H1 (cell line): ENCODE measurements around the gene TMUB1. TPM values are rescaled to one million over a fixed set of nuclear protein-coding genes. Genes with fewer than 3 reads are reported as not detected.

Experiments
- BACH1 ChIP-seq: IDR thresholded peaks from 2 replicates; pipeline ENCODE4 v1.6.1; 2012; ENCODE audit warnings: low read length, improper control_type of control experiment
- BRCA1 ChIP-seq: IDR thresholded peaks from 2 replicates; pipeline ENCODE4 v1.6.1; 2012; ENCODE audit warnings: low read depth, low read length, improper control_type of control experiment
- HDAC2 ChIP-seq, 2 experiments: fragments of 300-600 bp in 1 of 2; sonication (generic) in 1 of 2; IDR thresholded peaks; 2 replicates each; pipeline ENCODE4 v1.6.1; 2011 to 2012; ENCODE audit warnings: low read depth in 2 of 2, low read length in 2 of 2, mild to moderate bottlenecking in 2 of 2, moderate library complexity in 2 of 2, borderline replicate concordance in 1 of 2, inconsistent platforms in 1 of 2
- SRF ChIP-seq: IDR thresholded peaks from 2 replicates; pipeline ENCODE4 v1.6.1; 2011; ENCODE audit warnings: mild to moderate bottlenecking, low read depth, low read length, moderate library complexity
- TCF12 ChIP-seq: IDR thresholded peaks from 2 replicates; pipeline ENCODE4 v1.6.1; 2011; ENCODE audit warnings: low read depth, mild to moderate bottlenecking, low read length
- polyA plus RNA-seq, 7 experiments: library from polyadenylated mRNA; depleted of rRNA in 3 of 7; stranded (reverse) in 5 of 7; unstranded in 2 of 7; fragments of >200 nt in 5 of 7; fragments of 200-250 nt in 2 of 7; gene quantifications; 1 replicate in 5 of 7; 2 replicates in 1 of 7; 4 replicates in 1 of 7; pipeline versions ENCODE4 v1.2.1 to v1.2.3, GENCODE V29; 2011 to 2013; ENCODE audit warnings: missing spikeins in 2 of 7, mixed read lengths in 2 of 7
- total RNA-seq: library from RNA; stranded (reverse); fragmentation: NEBNext Ultra II Directional; extraction: Animal tissue kit (Norgen Biotek cat#: 25700); gene quantifications from 2 replicates; pipeline ENCODE4 v1.2.1, GENCODE V29; 2021
- TF ChIP-seq, protein P1 (sequence below): fragments of 300-600 bp; sonication (generic); IDR thresholded peaks from 2 replicates; pipeline ENCODE4 v1.7.1; 2012; ENCODE audit warnings: low read length, moderate library complexity, mild to moderate bottlenecking, inconsistent platforms; ENCODE audit not compliant: insufficient replicate concordance

The TMUB1 gene
- total and polyA plus RNA-seq, 2 of the 8 experiments (the other 6 are each of a cell fraction or from before 2014, with no cell fraction given), result 41.4 to 56.2 TPM

DNA sequence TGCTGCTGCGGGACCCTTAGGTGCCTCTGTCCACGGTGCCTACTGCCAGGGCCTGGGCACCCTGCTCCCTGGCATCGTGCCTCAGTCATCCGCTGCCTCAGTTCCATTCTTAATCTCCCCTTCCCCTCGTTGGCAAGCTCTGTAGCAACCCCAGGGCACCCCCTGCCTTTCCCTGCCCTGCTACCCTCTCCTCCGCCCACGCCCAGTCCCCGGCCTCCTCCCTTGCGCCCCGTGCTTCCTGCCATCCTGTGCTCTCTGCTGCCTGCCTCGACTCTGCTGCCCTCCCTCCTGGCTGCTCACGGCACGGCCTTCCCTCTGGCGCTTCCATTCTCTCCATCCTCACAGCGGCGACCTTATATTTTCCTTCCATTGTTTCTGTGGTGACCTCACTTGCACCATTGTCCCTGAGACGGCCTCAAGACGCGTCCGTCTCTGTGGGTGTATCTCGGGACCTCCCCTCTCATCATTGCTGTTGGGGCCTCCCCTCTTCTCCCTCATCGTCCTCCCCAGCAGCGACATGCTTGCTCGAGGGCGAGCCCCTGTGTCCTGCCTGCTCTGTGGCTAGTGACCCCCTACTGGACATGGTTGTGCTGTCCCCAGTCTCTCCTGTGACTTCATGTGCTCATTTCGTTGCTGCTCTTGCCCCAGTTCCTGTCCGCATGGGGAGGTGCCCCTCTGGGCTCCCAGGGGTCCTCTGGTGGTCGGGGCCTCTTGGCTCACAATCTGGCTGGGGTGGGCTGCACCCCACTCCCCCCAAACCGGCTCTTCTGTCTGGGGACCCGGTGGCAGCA lies 38.3 kb upstream of the TMUB1 start (continued):
- TF ChIP-seq, protein P1, sequence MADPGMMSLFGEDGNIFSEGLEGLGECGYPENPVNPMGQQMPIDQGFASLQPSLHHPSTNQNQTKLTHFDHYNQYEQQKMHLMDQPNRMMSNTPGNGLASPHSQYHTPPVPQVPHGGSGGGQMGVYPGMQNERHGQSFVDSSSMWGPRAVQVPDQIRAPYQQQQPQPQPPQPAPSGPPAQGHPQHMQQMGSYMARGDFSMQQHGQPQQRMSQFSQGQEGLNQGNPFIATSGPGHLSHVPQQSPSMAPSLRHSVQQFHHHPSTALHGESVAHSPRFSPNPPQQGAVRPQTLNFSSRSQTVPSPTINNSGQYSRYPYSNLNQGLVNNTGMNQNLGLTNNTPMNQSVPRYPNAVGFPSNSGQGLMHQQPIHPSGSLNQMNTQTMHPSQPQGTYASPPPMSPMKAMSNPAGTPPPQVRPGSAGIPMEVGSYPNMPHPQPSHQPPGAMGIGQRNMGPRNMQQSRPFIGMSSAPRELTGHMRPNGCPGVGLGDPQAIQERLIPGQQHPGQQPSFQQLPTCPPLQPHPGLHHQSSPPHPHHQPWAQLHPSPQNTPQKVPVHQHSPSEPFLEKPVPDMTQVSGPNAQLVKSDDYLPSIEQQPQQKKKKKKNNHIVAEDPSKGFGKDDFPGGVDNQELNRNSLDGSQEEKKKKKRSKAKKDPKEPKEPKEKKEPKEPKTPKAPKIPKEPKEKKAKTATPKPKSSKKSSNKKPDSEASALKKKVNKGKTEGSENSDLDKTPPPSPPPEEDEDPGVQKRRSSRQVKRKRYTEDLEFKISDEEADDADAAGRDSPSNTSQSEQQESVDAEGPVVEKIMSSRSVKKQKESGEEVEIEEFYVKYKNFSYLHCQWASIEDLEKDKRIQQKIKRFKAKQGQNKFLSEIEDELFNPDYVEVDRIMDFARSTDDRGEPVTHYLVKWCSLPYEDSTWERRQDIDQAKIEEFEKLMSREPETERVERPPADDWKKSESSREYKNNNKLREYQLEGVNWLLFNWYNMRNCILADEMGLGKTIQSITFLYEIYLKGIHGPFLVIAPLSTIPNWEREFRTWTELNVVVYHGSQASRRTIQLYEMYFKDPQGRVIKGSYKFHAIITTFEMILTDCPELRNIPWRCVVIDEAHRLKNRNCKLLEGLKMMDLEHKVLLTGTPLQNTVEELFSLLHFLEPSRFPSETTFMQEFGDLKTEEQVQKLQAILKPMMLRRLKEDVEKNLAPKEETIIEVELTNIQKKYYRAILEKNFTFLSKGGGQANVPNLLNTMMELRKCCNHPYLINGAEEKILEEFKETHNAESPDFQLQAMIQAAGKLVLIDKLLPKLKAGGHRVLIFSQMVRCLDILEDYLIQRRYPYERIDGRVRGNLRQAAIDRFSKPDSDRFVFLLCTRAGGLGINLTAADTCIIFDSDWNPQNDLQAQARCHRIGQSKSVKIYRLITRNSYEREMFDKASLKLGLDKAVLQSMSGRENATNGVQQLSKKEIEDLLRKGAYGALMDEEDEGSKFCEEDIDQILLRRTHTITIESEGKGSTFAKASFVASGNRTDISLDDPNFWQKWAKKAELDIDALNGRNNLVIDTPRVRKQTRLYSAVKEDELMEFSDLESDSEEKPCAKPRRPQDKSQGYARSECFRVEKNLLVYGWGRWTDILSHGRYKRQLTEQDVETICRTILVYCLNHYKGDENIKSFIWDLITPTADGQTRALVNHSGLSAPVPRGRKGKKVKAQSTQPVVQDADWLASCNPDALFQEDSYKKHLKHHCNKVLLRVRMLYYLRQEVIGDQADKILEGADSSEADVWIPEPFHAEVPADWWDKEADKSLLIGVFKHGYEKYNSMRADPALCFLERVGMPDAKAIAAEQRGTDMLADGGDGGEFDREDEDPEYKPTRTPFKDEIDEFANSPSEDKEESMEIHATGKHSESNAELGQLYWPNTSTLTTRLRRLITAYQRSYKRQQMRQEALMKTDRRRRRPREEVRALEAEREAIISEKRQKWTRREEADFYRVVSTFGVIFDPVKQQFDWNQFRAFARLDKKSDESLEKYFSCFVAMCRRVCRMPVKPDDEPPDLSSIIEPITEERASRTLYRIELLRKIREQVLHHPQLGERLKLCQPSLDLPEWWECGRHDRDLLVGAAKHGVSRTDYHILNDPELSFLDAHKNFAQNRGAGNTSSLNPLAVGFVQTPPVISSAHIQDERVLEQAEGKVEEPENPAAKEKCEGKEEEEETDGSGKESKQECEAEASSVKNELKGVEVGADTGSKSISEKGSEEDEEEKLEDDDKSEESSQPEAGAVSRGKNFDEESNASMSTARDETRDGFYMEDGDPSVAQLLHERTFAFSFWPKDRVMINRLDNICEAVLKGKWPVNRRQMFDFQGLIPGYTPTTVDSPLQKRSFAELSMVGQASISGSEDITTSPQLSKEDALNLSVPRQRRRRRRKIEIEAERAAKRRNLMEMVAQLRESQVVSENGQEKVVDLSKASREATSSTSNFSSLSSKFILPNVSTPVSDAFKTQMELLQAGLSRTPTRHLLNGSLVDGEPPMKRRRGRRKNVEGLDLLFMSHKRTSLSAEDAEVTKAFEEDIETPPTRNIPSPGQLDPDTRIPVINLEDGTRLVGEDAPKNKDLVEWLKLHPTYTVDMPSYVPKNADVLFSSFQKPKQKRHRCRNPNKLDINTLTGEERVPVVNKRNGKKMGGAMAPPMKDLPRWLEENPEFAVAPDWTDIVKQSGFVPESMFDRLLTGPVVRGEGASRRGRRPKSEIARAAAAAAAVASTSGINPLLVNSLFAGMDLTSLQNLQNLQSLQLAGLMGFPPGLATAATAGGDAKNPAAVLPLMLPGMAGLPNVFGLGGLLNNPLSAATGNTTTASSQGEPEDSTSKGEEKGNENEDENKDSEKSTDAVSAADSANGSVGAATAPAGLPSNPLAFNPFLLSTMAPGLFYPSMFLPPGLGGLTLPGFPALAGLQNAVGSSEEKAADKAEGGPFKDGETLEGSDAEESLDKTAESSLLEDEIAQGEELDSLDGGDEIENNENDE, result no peak
- TF ChIP-seq SRF (no peak), BRCA1 (no peak), BACH1 (no peak), TCF12 (no peak), HDAC2 (IDR thresholded peaks at IDR 0.05; ENCODE audit: borderline replicate concordance in 1 of 2, low read depth in 2 of 2, low read length in 2 of 2) (no peak)
- TF ChIP-seq, all 59 proteins: peak for 0
